HUDEP-2 (cell line): ENCODE measurements around the gene RGS17.
"Not testable (repeated sequence)": the region's sequence is repeated elsewhere in the genome, so short reads cannot be mapped to it uniquely, and the experiment has no call there.

Experiments
- DNase-seq, 76 experiments: peaks; one replicate each; lab custom pipeline; 2025; ENCODE audit not compliant: unreplicated experiment in 76 of 76; lab: John Stamatoyannopoulos, UW

RGS17 gene

GRCh38 chr6:153043719-153044118 is 87.4 kb downstream of the RGS17 start:
- no peak for DNase-seq

- DNase-seq, result no peak
These were observed 92.6 kb downstream of the RGS17 start for GRCh38 chr6:153038378-153039057.

- DNase-seq, result no peak
These were observed 96.9 kb downstream of the RGS17 start for GRCh38 chr6:153034139-153034538.

GRCh38 chr6:153032255-153032882 is 98.7 kb downstream of the RGS17 start:
- DNase-seq, result peak in 11 of 76 experiments; percentile 3 to 58 (median 26)

- no peak for DNase-seq
These were observed 99.6 kb downstream of the RGS17 start for GRCh38 chr6:153031335-153031955.

- no peak for DNase-seq
These were observed 102.1 kb downstream of the RGS17 start for GRCh38 chr6:153028963-153029362.

GRCh38 chr6:153028286-153028685 is 102.8 kb downstream of the RGS17 start:
- DNase-seq, result no peak

GRCh38 chr6:153027480-153027879 is 103.6 kb downstream of the RGS17 start:
- no peak for DNase-seq

- DNase-seq, result no peak
These were observed 106.4 kb downstream of the RGS17 start for GRCh38 chr6:153024709-153025017.

- peak in 49 of 76 experiments; percentile 9 to 80 (median 53) for DNase-seq
These were observed 106.9 kb downstream of the RGS17 start for GRCh38 chr6:153023977-153024708.

- no peak for DNase-seq
These were observed 112.7 kb downstream of the RGS17 start for GRCh38 chr6:153018355-153018754.

- DNase-seq, result no peak
These were observed 114.2 kb downstream of the RGS17 start for GRCh38 chr6:153016846-153017245.

GRCh38 chr6:153015094-153015640 is 115.9 kb downstream of the RGS17 start:
- DNase-seq, result no peak

GRCh38 chr6:153013438-153013837 is 117.6 kb downstream of the RGS17 start:
- DNase-seq, result no peak

GRCh38 chr6:153012856-153013255 is 118.2 kb downstream of the RGS17 start:
- no peak for DNase-seq

GRCh38 chr6:153003366-153003690 is 127.8 kb downstream of the RGS17 start:
- peak in 2 of 76 experiments; percentile 31 to 49 for DNase-seq

GRCh38 chr6:153002613-153003365 is 128.3 kb downstream of the RGS17 start, which contains the start of gene MTRF1L:
MTRF1L (minus strand) TSS chr6:153002709; CDS start chr6:153002685, 24 bp downstream.
- DNase-seq, result peak in 75 of 76 experiments; percentile 60 to 97 (median 93)

GRCh38 chr6:153001767-153002612 is 129.1 kb downstream of the RGS17 start:
- DNase-seq, result peak in 7 of 76 experiments; percentile 16 to 62 (median 26)

- DNase-seq, result not testable (repeated sequence)
These were observed 130.3 kb downstream of the RGS17 start for GRCh38 chr6:153000790-153001189.
